ENCODE measurements around the gene ECI1.

GRCh38 chr16:2196981-2197511, 54.3 kb downstream of the ECI1 start:
- no peak for TF ChIP-seq EZH2 (IDR thresholded peaks at IDR 0.05; ENCODE audit: borderline replicate concordance, low read length)
- TF ChIP-seq, protein P1, sequence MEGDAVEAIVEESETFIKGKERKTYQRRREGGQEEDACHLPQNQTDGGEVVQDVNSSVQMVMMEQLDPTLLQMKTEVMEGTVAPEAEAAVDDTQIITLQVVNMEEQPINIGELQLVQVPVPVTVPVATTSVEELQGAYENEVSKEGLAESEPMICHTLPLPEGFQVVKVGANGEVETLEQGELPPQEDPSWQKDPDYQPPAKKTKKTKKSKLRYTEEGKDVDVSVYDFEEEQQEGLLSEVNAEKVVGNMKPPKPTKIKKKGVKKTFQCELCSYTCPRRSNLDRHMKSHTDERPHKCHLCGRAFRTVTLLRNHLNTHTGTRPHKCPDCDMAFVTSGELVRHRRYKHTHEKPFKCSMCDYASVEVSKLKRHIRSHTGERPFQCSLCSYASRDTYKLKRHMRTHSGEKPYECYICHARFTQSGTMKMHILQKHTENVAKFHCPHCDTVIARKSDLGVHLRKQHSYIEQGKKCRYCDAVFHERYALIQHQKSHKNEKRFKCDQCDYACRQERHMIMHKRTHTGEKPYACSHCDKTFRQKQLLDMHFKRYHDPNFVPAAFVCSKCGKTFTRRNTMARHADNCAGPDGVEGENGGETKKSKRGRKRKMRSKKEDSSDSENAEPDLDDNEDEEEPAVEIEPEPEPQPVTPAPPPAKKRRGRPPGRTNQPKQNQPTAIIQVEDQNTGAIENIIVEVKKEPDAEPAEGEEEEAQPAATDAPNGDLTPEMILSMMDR (conservative IDR thresholded peaks at IDR 0.05 in 1 of 2, IDR thresholded peaks at IDR 0.05 in 1 of 2; ENCODE audit: extremely low read depth in 1 of 2, insufficient read depth in 1 of 2, low read depth in 1 of 2, low read length in 2 of 2): no peak
